ENCODE measurements around the gene TMSB10.
"Not testable (repeated sequence)": the region's sequence is repeated elsewhere in the genome, so short reads cannot be mapped to it uniquely, and the experiment has no call there.

GRCh38 chr2:84917821-84918220, 12.4 kb downstream of the TMSB10 start:
- TF ChIP-seq PATZ1 (CRISPR knock-in tag; IDR thresholded peaks at IDR 0.05; ENCODE audit: borderline replicate concordance); ZNF70 (CRISPR knock-in tag; IDR thresholded peaks at IDR 0.05); ISL1 (CRISPR knock-in tag; IDR thresholded peaks at IDR 0.05); SNAI2 (CRISPR knock-in tag; IDR thresholded peaks at IDR 0.05): not testable (repeated sequence)
- TF ChIP-seq, protein P1, sequence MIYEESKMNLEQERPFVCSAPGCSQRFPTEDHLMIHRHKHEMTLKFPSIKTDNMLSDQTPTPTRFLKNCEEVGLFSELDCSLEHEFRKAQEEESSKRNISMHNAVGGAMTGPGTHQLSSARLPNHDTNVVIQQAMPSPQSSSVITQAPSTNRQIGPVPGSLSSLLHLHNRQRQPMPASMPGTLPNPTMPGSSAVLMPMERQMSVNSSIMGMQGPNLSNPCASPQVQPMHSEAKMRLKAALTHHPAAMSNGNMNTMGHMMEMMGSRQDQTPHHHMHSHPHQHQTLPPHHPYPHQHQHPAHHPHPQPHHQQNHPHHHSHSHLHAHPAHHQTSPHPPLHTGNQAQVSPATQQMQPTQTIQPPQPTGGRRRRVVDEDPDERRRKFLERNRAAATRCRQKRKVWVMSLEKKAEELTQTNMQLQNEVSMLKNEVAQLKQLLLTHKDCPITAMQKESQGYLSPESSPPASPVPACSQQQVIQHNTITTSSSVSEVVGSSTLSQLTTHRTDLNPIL (CRISPR knock-in tag; IDR thresholded peaks at IDR 0.05; ENCODE audit: low read depth), result not testable (repeated sequence)

Measured in SK-N-SH treated with all-trans-retinoic acid at 6 μM for 48 hours (cell line).